Calu3 (cell line): ENCODE data around the gene MAP3K6. TPM values are rescaled to one million over a fixed set of nuclear protein-coding genes. Genes with fewer than 3 reads are reported as not detected.

ENCODE experiments used
- BruUV-seq: library from RNA; stranded (reverse); fragments of 400-500 nt; replicated peaks from 2 replicates; lab custom pipeline; 2021; lab: Mats Ljungman, UMichigan
- CTCF ChIA-PET: fragments of 300-600 bp; sonication (Branson Sonifier 250); formaldehyde crosslinking; loops from one replicate; lab custom pipeline; 2022; ENCODE audit warnings: antibody characterized with exemption; lab: Charles Lee
- DNase-seq: peaks from one replicate; pipeline ENCODE4 v3.0.0; 2022
- H3K27ac Mint-ChIP-seq: one replicate; pipeline ENCODE4 v1.8.0; 2022; ENCODE audit warnings: mixed read lengths; ENCODE audit not compliant: unreplicated experiment
- H3K27me3 Mint-ChIP-seq: one replicate; pipeline ENCODE4 v1.8.0; 2022; ENCODE audit warnings: mixed read lengths; ENCODE audit not compliant: unreplicated experiment
- H3K36me3 Mint-ChIP-seq: one replicate; pipeline ENCODE4 v1.8.0; 2022; ENCODE audit warnings: mild to moderate bottlenecking, moderate library complexity, mixed read lengths; ENCODE audit not compliant: insufficient read depth, unreplicated experiment
- H3K4me1 Mint-ChIP-seq: one replicate; pipeline ENCODE4 v1.8.0; 2022; ENCODE audit warnings: mild to moderate bottlenecking, low read depth, mixed read lengths; ENCODE audit not compliant: unreplicated experiment
- H3K4me3 Mint-ChIP-seq: one replicate; pipeline ENCODE4 v1.8.0; 2022; ENCODE audit warnings: mild to moderate bottlenecking, low read depth, moderate library complexity, mixed read lengths; ENCODE audit not compliant: unreplicated experiment
- H3K9me3 Mint-ChIP-seq: one replicate; pipeline ENCODE4 v1.8.0; 2022; ENCODE audit warnings: low read depth, mixed read lengths; ENCODE audit not compliant: unreplicated experiment
- CTCF ChIP-seq: fragments of 200-600 bp; IDR thresholded peaks from one replicate; pipeline ENCODE4 v1.8.0; 2022; ENCODE audit warnings: antibody characterized with exemption; ENCODE audit not compliant: unreplicated experiment
- intact Hi-C: fragments of 100-400 bp; cut with micrococcal nuclease; formaldehyde crosslinking; loops from one replicate; pipeline ENCODE4 v1.10.0; 2022; ENCODE audit not compliant: unreplicated experiment
- total RNA-seq: library from RNA; stranded (reverse); gene quantifications from 2 replicates; pipeline ENCODE4 v1.2.3, GENCODE V29; 2022

Gene MAP3K6
- total RNA-seq, 1 experiment from 2014 or later = 10.3 TPM

- no peak for DNase-seq
These were observed 5.5 kb upstream of the MAP3K6 start for GRCh38 chr1:27372022-27372807.

GRCh38 chr1:27368869-27369582, 2.3 kb upstream of the MAP3K6 start:
- TF ChIP-seq CTCF = peak; percentile 14
- Mint-ChIP-seq H3K27me3 (no peaks in the 10 kb centered on the region), H3K27ac (no peak overlapping the region), H3K9me3 (no peaks in the 10 kb centered on the region), H3K36me3 (peaks cover 24% of the 10 kb centered on the region), H3K4me1 (peaks cover 5% of the 10 kb centered on the region), H3K4me3 (no peak overlapping the region)
- CTCF ChIA-PET = interaction anchor here (1.0 to 1.4 kb wide), 2 partner anchors 26 to 37 kb away, joined by 3 to 7 read pairs; no protein-coding TSS in a partner anchor
- no peak for DNase-seq
- intact Hi-C loops = no loop called here
- BruUV-seq = no TSS peak

More at GRCh38 chr1:27372022-27372807, 5.5 kb upstream of the MAP3K6 start:
- TF ChIP-seq CTCF = no peak
- intact Hi-C loops = no loop called here
- no peaks in the 10 kb centered on the region for H3K9me3 Mint-ChIP-seq
- H3K27ac Mint-ChIP-seq = no peak overlapping the region
- CTCF ChIA-PET = interaction anchor here (0.7 kb wide), 1 partner anchor 67 kb away, joined by 4 read pairs; no protein-coding TSS in a partner anchor
- no peaks in the 10 kb centered on the region for H3K4me1 Mint-ChIP-seq
- peaks cover 12% of the 10 kb centered on the region for H3K27me3 Mint-ChIP-seq
- H3K36me3 Mint-ChIP-seq = no peaks in the 10 kb centered on the region
- BruUV-seq = no TSS peak
- no peak overlapping the region for H3K4me3 Mint-ChIP-seq

- no peak for DNase-seq
- CTCF ChIA-PET = interaction anchor here (1.1 to 1.9 kb wide), 2 partner anchors 28 to 67 kb away, joined by 3 to 10 read pairs; no protein-coding TSS in a partner anchor
These were observed 444 bp upstream of the MAP3K6 start for GRCh38 chr1:27367160-27367650.

More at GRCh38 chr1:27367160-27367650, 444 bp upstream of the MAP3K6 start:
- Mint-ChIP-seq H3K27ac (peak overlapping the region; percentile 50), H3K36me3 (peaks cover 24% of the 10 kb centered on the region), H3K4me1 (peaks cover 7% of the 10 kb centered on the region), H3K27me3 (no peaks in the 10 kb centered on the region), H3K9me3 (no peaks in the 10 kb centered on the region), H3K4me3 (peak overlapping the region; percentile 65)
- no TSS peak for BruUV-seq
- no peak for TF ChIP-seq CTCF
- intact Hi-C loops = no loop called here
